Left lung (tissue), 10 donors: ENCODE results near the gene RPL32. TPM values are rescaled to one million over a fixed set of nuclear protein-coding genes. Genes with fewer than 3 reads are reported as not detected.
"Not testable (repeated sequence)": the region's sequence is repeated elsewhere in the genome, so short reads cannot be mapped to it uniquely, and the experiment has no call there.

ENCODE experiments used
- ATAC-seq: fragments of 200-7000 bp; cut with Tn5 transposase; one replicate; pipeline ENCODE4 v1.9.1; 2020; ENCODE audit warnings: moderate library complexity
- DNase-seq, 4 donors: peaks; one replicate each; pipeline ENCODE4 v3.0.0-alpha.2; 2013 to 2020
- H3K27ac ChIP-seq, 2 donors: fragments of 200-600 bp; sonication (generic) in 1 of 2; one replicate each; pipeline versions ENCODE4 v1.5.0 to v1.8.0; 2020 to 2021
- H3K27me3 ChIP-seq, 2 donors: fragments of 200-600 bp; sonication (generic) in 1 of 2; one replicate each; pipeline versions ENCODE4 v1.5.0 to v1.8.0; 2020 to 2021
- H3K36me3 ChIP-seq, 2 donors: fragments of 200-600 bp; sonication (generic) in 1 of 2; one replicate each; pipeline versions ENCODE4 v1.5.0 to v1.8.0; 2020 to 2021
- H3K4me1 ChIP-seq, 2 donors: fragments of 200-600 bp; one replicate each; pipeline ENCODE4 v1.8.0; 2021
- H3K4me3 ChIP-seq, 2 donors: fragments of 200-600 bp; sonication (generic) in 1 of 2; one replicate each; pipeline versions ENCODE4 v1.5.0 to v1.8.0; 2020 to 2021; ENCODE audit warnings: mild to moderate bottlenecking in 1 of 2
- H3K9me3 ChIP-seq, 2 donors: fragments of 200-600 bp; sonication (generic) in 1 of 2; one replicate each; pipeline versions ENCODE4 v1.5.0 to v1.8.0; 2020 to 2021
- intact Hi-C, 2 donors: fragments of 100-400 bp; cut with DNase I; formaldehyde crosslinking; loops; one replicate each; pipeline versions ENCODE4 v1.11.2 to v1.14.2; 2022
- polyA plus RNA-seq, 6 donors: library from polyadenylated mRNA; unstranded; fragments of 120-200 nt; gene quantifications; one replicate each; pipeline ENCODE4 v1.2.1, GENCODE V29; 2013; ENCODE audit not compliant: insufficient read length in 6 of 6
- total RNA-seq, 2 donors: library from RNA; stranded (reverse); fragmentation: NEBNext Ultra II Directional; extraction: Animal tissue kit (Norgen Biotek cat#: 25700); gene quantifications; one replicate each; pipeline ENCODE4 v1.2.1, GENCODE V29; 2021
- TF ChIP-seq, protein P1 (sequence below), 2 donors: fragments of 200-600 bp; sonication (generic) in 1 of 2; IDR thresholded peaks; one replicate each; pipeline versions ENCODE4 v1.5.0 to v1.8.0; 2021; ENCODE audit warnings: antibody characterized with exemption in 2 of 2
- donor health status: DM: no; HTN: yes; CAD: no.
- donor health status: DM: no; HTN: no; CAD: no.

RPL32 gene
- total and polyA plus RNA-seq, 8 donors = 1,223 to 2,940 (median 2,469) TPM

DNA sequence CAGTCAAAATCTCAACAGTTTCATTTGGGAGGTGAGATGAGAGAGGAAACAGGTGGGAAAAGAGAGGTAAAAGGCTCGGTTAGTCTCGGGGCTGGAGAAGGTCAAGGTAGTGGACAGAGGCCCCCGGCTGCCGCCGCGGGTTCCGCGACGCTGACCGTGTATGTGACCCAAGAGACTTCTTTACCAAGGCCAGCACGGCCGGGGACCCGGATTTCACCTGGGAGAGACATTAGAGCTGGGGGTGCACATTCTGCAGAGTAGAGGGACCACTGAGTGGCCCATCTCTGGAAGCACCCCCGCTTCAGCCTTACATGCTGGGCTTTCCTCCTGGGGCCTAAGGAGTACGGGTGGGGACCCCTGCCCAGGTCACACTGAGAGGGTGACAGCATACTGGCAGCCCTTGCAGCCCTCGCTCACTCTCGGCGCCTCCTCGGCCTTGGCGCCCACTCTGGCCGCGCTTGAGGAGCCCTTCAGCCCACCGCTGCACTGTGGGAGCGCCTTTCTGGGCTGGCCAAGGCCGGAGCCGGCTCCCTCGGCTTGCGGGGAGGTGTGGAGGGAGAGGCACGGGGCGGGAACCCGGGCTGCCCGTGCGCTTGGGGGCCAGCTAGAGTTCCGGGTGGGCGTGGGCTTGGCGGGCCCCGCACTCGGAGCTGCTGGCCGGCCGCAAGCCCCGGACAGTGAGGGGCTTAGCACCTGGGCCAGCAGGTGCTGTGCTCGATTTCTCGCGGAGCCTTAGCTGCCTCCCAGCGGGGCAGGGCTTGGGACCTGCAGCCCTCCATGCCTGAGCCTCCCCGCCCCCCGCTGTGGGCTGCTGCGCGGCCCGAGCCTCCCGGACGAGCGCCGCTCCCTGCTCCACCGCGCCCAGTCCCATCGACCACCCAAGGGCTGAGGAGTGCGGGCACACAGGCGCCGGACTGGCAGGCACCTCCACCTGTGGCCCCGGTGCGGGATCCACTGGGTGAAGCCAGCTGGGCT, 41.3 kb upstream of the RPL32 start:
- TF ChIP-seq, protein P1, sequence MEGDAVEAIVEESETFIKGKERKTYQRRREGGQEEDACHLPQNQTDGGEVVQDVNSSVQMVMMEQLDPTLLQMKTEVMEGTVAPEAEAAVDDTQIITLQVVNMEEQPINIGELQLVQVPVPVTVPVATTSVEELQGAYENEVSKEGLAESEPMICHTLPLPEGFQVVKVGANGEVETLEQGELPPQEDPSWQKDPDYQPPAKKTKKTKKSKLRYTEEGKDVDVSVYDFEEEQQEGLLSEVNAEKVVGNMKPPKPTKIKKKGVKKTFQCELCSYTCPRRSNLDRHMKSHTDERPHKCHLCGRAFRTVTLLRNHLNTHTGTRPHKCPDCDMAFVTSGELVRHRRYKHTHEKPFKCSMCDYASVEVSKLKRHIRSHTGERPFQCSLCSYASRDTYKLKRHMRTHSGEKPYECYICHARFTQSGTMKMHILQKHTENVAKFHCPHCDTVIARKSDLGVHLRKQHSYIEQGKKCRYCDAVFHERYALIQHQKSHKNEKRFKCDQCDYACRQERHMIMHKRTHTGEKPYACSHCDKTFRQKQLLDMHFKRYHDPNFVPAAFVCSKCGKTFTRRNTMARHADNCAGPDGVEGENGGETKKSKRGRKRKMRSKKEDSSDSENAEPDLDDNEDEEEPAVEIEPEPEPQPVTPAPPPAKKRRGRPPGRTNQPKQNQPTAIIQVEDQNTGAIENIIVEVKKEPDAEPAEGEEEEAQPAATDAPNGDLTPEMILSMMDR (IDR thresholded peaks at IDR 0.05) = no peak
- Histone ChIP-seq H3K36me3 (no peaks in the 10 kb centered on the region), H3K27me3 (peaks cover 0 to 17% of the 10 kb centered on the region in 2 donors), H3K4me1 (no peaks in the 10 kb centered on the region), H3K4me3 (no peak overlapping the region), H3K27ac (no peak overlapping the region), H3K9me3 (no peaks in the 10 kb centered on the region)
- ATAC-seq (no peak), DNase-seq (no peak)
- intact Hi-C loops = no loop called here

DNA sequence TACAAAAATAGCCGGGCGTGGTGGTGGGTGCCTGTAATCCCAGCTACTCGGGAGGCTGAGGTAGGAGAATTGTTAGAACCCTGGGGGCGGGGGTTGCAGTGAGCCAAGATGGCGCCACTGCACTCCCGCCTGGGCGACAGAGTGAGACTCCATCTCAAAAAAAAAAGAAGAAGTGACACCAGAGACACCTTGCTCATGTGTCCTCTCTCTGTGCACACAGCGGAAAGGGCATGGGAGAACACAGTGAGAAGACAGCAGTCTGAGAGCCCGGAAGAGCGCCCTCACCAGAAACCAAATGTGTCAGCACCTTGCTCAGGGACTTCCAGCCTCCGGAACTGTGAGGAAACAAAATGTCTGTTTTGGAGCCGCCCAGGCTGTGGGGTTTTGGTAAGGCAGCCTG, 40.5 kb upstream of the RPL32 start:
- H3K27me3 ChIP-seq = peaks cover 0 to 20% of the 10 kb centered on the region in 2 donors
- H3K4me3 ChIP-seq, H3K4me1 ChIP-seq, H3K36me3 ChIP-seq, ATAC-seq, intact Hi-C loops, H3K27ac ChIP-seq, H3K9me3 ChIP-seq, DNase-seq: not testable (repeated sequence)

DNA sequence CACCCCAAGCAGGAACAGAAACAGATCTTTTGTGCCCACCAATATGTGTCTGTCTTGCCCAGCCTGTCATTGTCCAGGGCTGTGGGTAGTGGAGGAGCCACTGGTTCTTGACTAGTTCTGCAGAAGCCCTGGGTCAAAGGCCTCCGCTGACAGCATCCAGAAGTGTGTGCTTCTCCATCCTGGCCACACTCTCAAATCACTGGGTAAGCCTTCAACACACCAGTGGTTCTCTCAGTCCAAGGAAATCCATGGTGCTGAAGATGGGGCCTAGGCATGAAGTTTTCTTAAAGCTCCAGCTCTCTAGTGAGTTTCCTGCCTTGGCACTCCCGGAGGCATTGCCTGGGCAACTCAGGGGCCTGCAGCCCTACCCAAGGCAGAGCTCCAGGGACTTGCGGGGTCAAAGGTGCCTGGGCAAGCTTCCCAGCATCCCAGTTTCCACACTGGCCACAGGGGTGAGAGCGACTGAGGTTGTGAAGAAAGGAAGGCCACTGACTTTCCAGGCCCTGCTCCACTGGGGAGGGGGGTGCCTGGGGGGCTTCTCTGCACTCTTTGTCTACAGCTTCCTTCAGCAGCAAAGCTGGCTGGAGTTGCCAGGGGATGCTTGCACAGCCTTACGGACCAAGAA, 37.9 kb upstream of the RPL32 start:
- H3K27ac ChIP-seq = no peak overlapping the region
- no peaks in the 10 kb centered on the region for H3K36me3 ChIP-seq
- H3K27me3 ChIP-seq = peaks cover 0 to 27% of the 10 kb centered on the region in 2 donors
- intact Hi-C loops = loop anchor here in 1 of 2 donors (10.0 kb wide), 1 partner anchor 105 kb away; no protein-coding TSS in a partner anchor
- TF ChIP-seq, protein P1 (IDR thresholded peaks at IDR 0.05) = no peak
- DNase-seq = no peak
- peaks cover 0 to 7% of the 10 kb centered on the region in 2 donors for H3K4me1 ChIP-seq
- H3K9me3 ChIP-seq = no peaks in the 10 kb centered on the region
- ATAC-seq = no peak
- H3K4me3 ChIP-seq = no peak overlapping the region

DNA sequence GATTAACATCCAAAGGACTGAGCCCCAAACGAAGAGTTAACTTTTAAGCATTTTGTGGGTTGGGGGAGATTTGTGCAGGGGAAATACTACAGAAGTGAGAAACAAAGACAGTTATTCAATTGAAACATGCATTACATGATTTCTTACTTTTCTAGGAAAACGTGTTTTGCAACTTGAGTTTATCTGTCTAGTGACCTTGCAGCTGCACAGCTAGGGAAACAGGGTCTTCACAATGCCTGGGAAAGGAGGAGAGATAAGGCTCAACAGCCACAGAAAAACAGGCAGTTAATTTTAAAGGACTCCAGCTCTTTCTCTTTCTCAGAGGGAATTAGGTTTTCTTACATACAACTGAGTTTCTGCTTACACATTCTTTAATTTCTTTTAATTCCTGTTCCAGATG, 37.4 kb upstream of the RPL32 start:
- not testable (repeated sequence) for H3K4me3 ChIP-seq, H3K27ac ChIP-seq, H3K4me1 ChIP-seq, H3K9me3 ChIP-seq, ATAC-seq, H3K36me3 ChIP-seq, DNase-seq
- peaks cover 0 to 27% of the 10 kb centered on the region in 2 donors for H3K27me3 ChIP-seq
- intact Hi-C loops = loop anchor here in 1 of 2 donors (10.0 kb wide), 1 partner anchor 106 kb away; no protein-coding TSS in a partner anchor

DNA sequence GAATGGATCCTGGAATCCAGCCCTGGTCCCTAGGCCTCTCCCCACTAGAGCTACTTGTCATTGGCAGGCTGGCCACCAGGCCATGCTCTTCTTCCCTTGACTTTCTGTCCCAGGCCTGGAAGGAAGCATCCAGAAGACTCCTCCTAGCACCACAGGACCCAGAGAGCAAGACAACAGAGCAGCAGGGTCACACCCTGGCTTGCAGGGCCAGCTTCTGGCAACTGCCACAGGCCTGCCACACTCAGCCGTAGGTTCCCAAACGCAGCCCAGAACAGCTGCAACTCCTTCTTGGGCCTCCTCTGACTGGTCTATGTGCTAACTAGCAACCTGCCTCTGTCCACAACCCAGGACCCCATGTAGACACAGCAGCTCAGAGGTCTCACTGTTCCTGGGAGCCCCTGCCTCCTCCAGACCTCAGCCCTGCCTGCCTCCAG, 36.8 kb upstream of the RPL32 start:
- Histone ChIP-seq H3K9me3 (no peaks in the 10 kb centered on the region), H3K4me3 (no peak overlapping the region), H3K36me3 (no peaks in the 10 kb centered on the region), H3K27ac (no peak overlapping the region), H3K27me3 (peaks cover 0 to 27% of the 10 kb centered on the region in 2 donors), H3K4me1 (peaks cover 0 to 7% of the 10 kb centered on the region in 2 donors)
- ATAC-seq (no peak), DNase-seq (no peak)
- TF ChIP-seq, protein P1 (IDR thresholded peaks at IDR 0.05) = no peak
- intact Hi-C loops = loop anchor here in 1 of 2 donors (10.0 kb wide), 1 partner anchor 107 kb away; no protein-coding TSS in a partner anchor

DNA sequence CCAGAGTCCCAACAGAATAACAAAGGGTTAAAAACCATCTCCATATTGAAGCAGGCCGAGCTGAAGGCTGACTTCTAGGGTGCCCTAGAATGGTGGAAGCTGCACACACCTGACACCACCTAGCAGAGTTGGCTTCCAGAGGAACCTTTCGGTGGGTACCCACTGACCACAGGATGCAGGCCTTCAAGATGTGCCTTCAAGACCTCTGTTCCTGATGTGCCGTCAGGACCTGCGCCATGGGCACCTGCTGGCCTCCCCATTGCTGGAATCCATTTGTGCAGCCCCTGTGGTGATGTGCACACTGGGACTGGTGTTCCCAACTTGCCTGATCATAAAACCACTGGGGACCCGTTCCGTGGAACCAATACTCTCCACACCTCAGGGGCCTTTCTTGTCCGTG, 35.7 kb upstream of the RPL32 start:
- H3K27ac ChIP-seq = no peak overlapping the region
- peaks cover 0 to 20% of the 10 kb centered on the region in 2 donors for H3K27me3 ChIP-seq
- no peak overlapping the region for H3K4me3 ChIP-seq
- DNase-seq (no peak), ATAC-seq (no peak)
- H3K36me3 ChIP-seq = no peaks in the 10 kb centered on the region
- H3K4me1 ChIP-seq = peaks cover 0 to 7% of the 10 kb centered on the region in 2 donors
- TF ChIP-seq, protein P1 (IDR thresholded peaks at IDR 0.05) = no peak
- H3K9me3 ChIP-seq = no peaks in the 10 kb centered on the region
- intact Hi-C loops = loop anchor here in 1 of 2 donors (10.0 kb wide), 1 partner anchor 108 kb away; no protein-coding TSS in a partner anchor
